AG04450 (cell line): ENCODE results near the gene SEMA4G. TPM values are rescaled to one million over a fixed set of nuclear protein-coding genes. Genes with fewer than 3 reads are reported as not detected.
A peak's percentile ranks its signal among the peaks of the same experiment; 100 is the strongest.

Source experiments
- CTCF ChIA-PET: fragments of 300-600, 350-600 bp; formaldehyde crosslinking; extraction: SDS; loops from one replicate; lab custom pipeline; 2022; ENCODE audit warnings: antibody characterized with exemption, inconsistent platforms; lab: Charles Lee
- POLR2A ChIA-PET: fragments of 350-600 bp; formaldehyde crosslinking; extraction: SDS; loops from one replicate; lab custom pipeline; 2021; ENCODE audit warnings: antibody characterized with exemption, inconsistent platforms; lab: Yijun Ruan, JAX
- DNase-seq: peaks from one replicate; pipeline ENCODE4 v3.0.0-alpha.2; 2011; ENCODE audit warnings: low read depth, low spot score
- H3K27ac ChIP-seq: one replicate; pipeline ENCODE4 v1.5.1; 2012; ENCODE audit warnings: low read depth, low read length, control low read depth
- H3K27me3 ChIP-seq: one replicate; pipeline ENCODE4 v1.6.0; 2012; ENCODE audit warnings: low read length; ENCODE audit not compliant: control insufficient read depth, insufficient read depth
- H3K4me3 ChIP-seq: 2 replicates; pipeline ENCODE4 v1.5.1; 2011; ENCODE audit warnings: mild to moderate bottlenecking, low read depth, low read length, control low read depth
- H3K9me3 ChIP-seq: 2 replicates; pipeline ENCODE4 v1.5.1; 2012; ENCODE audit warnings: low read length; ENCODE audit not compliant: control insufficient read depth, insufficient read depth
- CTCF ChIP-seq: IDR thresholded peaks from 2 replicates; pipeline ENCODE4 v1.5.1; 2011; ENCODE audit warnings: low read depth, low read length, control low read depth, inconsistent platforms
- polyA plus RNA-seq: library from polyadenylated mRNA; depleted of rRNA; stranded (reverse); fragments of >200 nt; gene quantifications from 2 replicates; pipeline ENCODE4 v1.2.3, GENCODE V29; 2011

The SEMA4G gene
- polyA plus RNA-seq, 1 experiment, result 10.5 TPM

GRCh38 chr10:101000915-101001658 is 31.8 kb downstream of the SEMA4G start:
- DNase-seq, result no peak
- Histone ChIP-seq H3K27ac (peak overlapping the region; percentile 92), H3K9me3 (no peaks in the 10 kb centered on the region; the same call in 1 of the 2 replicates), H3K27me3 (no peaks in the 10 kb centered on the region), H3K4me3 (peak overlapping the region; percentile 90)
- ChIA-PET CTCF (interaction anchor here (0.6 to 5.5 kb wide), 4 partner anchors 8 to 40 kb away, joined by 3 to 53 read pairs (median 7); no protein-coding TSS in a partner anchor), POLR2A (interaction anchor here (2.0 kb wide), 1 partner anchor 14 kb away, joined by 4 read pairs; no protein-coding TSS in a partner anchor)
- no peak for TF ChIP-seq CTCF

- DNase-seq, result no peak
- Histone ChIP-seq H3K27ac (peak overlapping the region; percentile 92), H3K9me3 (no peaks in the 10 kb centered on the region; the same call in 1 of the 2 replicates), H3K4me3 (peak overlapping the region; percentile 90), H3K27me3 (no peaks in the 10 kb centered on the region)
- no peak for TF ChIP-seq CTCF
- POLR2A ChIA-PET, result interaction anchor here (2.0 kb wide), 1 partner anchor 13 kb away, joined by 4 read pairs; no protein-coding TSS in a partner anchor
- CTCF ChIA-PET, result interaction anchor here (0.6 to 5.5 kb wide), 4 partner anchors 9 to 40 kb away, joined by 3 to 53 read pairs (median 7); no protein-coding TSS in a partner anchor
Observed at GRCh38 chr10:101001659-101002035, 32.3 kb downstream of the SEMA4G start.

GRCh38 chr10:101002456-101002855 is 33.2 kb downstream of the SEMA4G start:
- Histone ChIP-seq H3K4me3 (peak overlapping the region; percentile 90), H3K9me3 (no peaks in the 10 kb centered on the region; the same call in 1 of the 2 replicates), H3K27me3 (no peaks in the 10 kb centered on the region), H3K27ac (peak overlapping the region; percentile 92)
- DNase-seq, result no peak
- no peak for TF ChIP-seq CTCF
- POLR2A ChIA-PET, result interaction anchor here (2.0 kb wide), 1 partner anchor 12 kb away, joined by 4 read pairs; no protein-coding TSS in a partner anchor
- CTCF ChIA-PET, result interaction anchor here (0.5 to 5.5 kb wide), 6 partner anchors 9 to 39 kb away, joined by 3 to 53 read pairs (median 6); partner anchors contain the start of gene SEMA4G

GRCh38 chr10:101003639-101004206 is 34.4 kb downstream of the SEMA4G start:
- Histone ChIP-seq H3K27me3 (no peaks in the 10 kb centered on the region), H3K27ac (no peak overlapping the region), H3K4me3 (no peak overlapping the region), H3K9me3 (no peaks in the 10 kb centered on the region; the same call in 1 of the 2 replicates)
- TF ChIP-seq CTCF, result no peak
- no peak for DNase-seq
- ChIA-PET CTCF (interaction anchor here (1.1 to 5.5 kb wide), 3 partner anchors 8 to 37 kb away, joined by 4 to 53 read pairs (median 9); no protein-coding TSS in a partner anchor), POLR2A (interaction anchor here (1.6 kb wide), 1 partner anchor 29 kb away, joined by 4 read pairs; no protein-coding TSS in a partner anchor)
